HEK293 (cell line): ENCODE results near the gene CEP68.
"Not testable (repeated sequence)": the region's sequence is repeated elsewhere in the genome, so short reads cannot be mapped to it uniquely, and the experiment has no call there.

ENCODE experiments used
- CTCF ChIA-PET: fragments of 350-600 bp; formaldehyde crosslinking; extraction: SDS; loops from one replicate; lab custom pipeline; 2021; ENCODE audit warnings: antibody characterized with exemption; lab: Yijun Ruan, JAX
- POLR2A ChIA-PET: fragments of 300-600 bp; formaldehyde crosslinking; extraction: SDS; loops from one replicate; lab custom pipeline; 2020; ENCODE audit warnings: antibody characterized with exemption, inconsistent platforms; lab: Yijun Ruan, JAX
- H3K27ac ChIP-seq: fragments of 200-500 bp; sonication (Bioruptor generic); 2 replicates; pipeline ENCODE4 v1.5.1; 2014; ENCODE audit warnings: low read depth, low read length, control low read depth, inconsistent platforms; ENCODE audit errors: extremely low read depth
- H3K36me3 ChIP-seq, 2 experiments: fragments of 200-500 bp in 1 of 2; sonication (Bioruptor generic) in 1 of 2; 1 replicate in 1 of 2; 2 replicates in 1 of 2; pipeline ENCODE4 v1.5.1; 2014 to 2017; ENCODE audit warnings: inconsistent platforms in 2 of 2, low read length in 2 of 2; ENCODE audit not compliant: control insufficient read depth in 2 of 2, insufficient read depth in 1 of 2
- H3K4me1 ChIP-seq: fragments of 200-500 bp; sonication (Bioruptor generic); 2 replicates; pipeline ENCODE4 v1.5.1; 2014; ENCODE audit warnings: mild to moderate bottlenecking, low read length, inconsistent platforms; ENCODE audit not compliant: control insufficient read depth, insufficient read depth
- H3K4me3 ChIP-seq: 2 replicates; pipeline ENCODE4 v1.5.1; 2011; ENCODE audit warnings: low read depth, mild to moderate bottlenecking, control low read depth, low read length, moderate library complexity
- H3K9me3 ChIP-seq: fragments of 200-500 bp; sonication (Bioruptor generic); 2 replicates; pipeline ENCODE4 v1.5.1; 2014; ENCODE audit warnings: low read depth, low read length, inconsistent platforms; ENCODE audit not compliant: control insufficient read depth, insufficient read depth
- BCL11A ChIP-seq: fragments of 450-650 bp; formaldehyde crosslinking; IDR thresholded peaks from 2 replicates; pipeline ENCODE4 v1.5.1; 2016; ENCODE audit warnings: low read depth, missing biosample characterization, missing genetic modification characterization
- GLI4 ChIP-seq: fragments of 450-650 bp; formaldehyde crosslinking; IDR thresholded peaks from 2 replicates; pipeline ENCODE4 v1.5.1; 2016; ENCODE audit warnings: missing biosample characterization, missing genetic modification characterization
- IKZF3 ChIP-seq: fragments of 450-650 bp; IDR thresholded peaks from 2 replicates; pipeline ENCODE4 v1.5.0; 2018; ENCODE audit warnings: missing biosample characterization, mild to moderate bottlenecking, missing genetic modification characterization, moderate library complexity
- SCRT1 ChIP-seq: fragments of 450-650 bp; formaldehyde crosslinking; IDR thresholded peaks from 2 replicates; pipeline ENCODE4 v1.5.1; 2016; ENCODE audit warnings: missing biosample characterization, missing genetic modification characterization, borderline replicate concordance
- YY2 ChIP-seq: fragments of 450-650 bp; formaldehyde crosslinking; IDR thresholded peaks from 2 replicates; pipeline ENCODE4 v1.5.1; 2016; ENCODE audit warnings: missing biosample characterization, missing genetic modification characterization
- ZBTB21 ChIP-seq: fragments of 450-650 bp; formaldehyde crosslinking; IDR thresholded peaks from 2 replicates; pipeline ENCODE4 v1.5.1; 2017; ENCODE audit warnings: missing biosample characterization, missing genetic modification characterization
- ZBTB49 ChIP-seq: fragments of 450-650 bp; formaldehyde crosslinking; IDR thresholded peaks from 2 replicates; pipeline ENCODE4 v1.5.1; 2016; ENCODE audit warnings: missing biosample characterization, missing genetic modification characterization, low read depth
- ZIC2 ChIP-seq: fragments of 450-650 bp; formaldehyde crosslinking; IDR thresholded peaks from 2 replicates; pipeline ENCODE4 v1.5.1; 2016; ENCODE audit warnings: missing biosample characterization, missing genetic modification characterization
- ZNF121 ChIP-seq: fragments of 450-650 bp; formaldehyde crosslinking; IDR thresholded peaks from 2 replicates; pipeline ENCODE4 v1.5.1; 2016; ENCODE audit warnings: missing biosample characterization, missing genetic modification characterization
- ZNF184 ChIP-seq: fragments of 450-650 bp; IDR thresholded peaks from 2 replicates; pipeline ENCODE4 v1.5.1; 2018; ENCODE audit warnings: missing biosample characterization, mild to moderate bottlenecking, missing genetic modification characterization
- ZNF214 ChIP-seq: fragments of 450-650 bp; formaldehyde crosslinking; IDR thresholded peaks from 2 replicates; pipeline ENCODE4 v1.5.1; 2017; ENCODE audit warnings: missing biosample characterization, mild to moderate bottlenecking, missing genetic modification characterization, borderline replicate concordance
- ZNF341 ChIP-seq: fragments of 450-650 bp; formaldehyde crosslinking; IDR thresholded peaks from 2 replicates; pipeline ENCODE4; 2016; ENCODE audit warnings: low read depth, missing biosample characterization, missing genetic modification characterization
- ZNF391 ChIP-seq: fragments of 450-650 bp; formaldehyde crosslinking; IDR thresholded peaks from 2 replicates; pipeline ENCODE4 v1.5.1; 2016; ENCODE audit warnings: low read depth, missing biosample characterization, missing genetic modification characterization, borderline replicate concordance
- ZNF521 ChIP-seq: fragments of 450-650 bp; formaldehyde crosslinking; IDR thresholded peaks from 2 replicates; pipeline ENCODE4 v1.5.1; 2017; ENCODE audit warnings: missing biosample characterization, mild to moderate bottlenecking, missing genetic modification characterization
- ZNF580 ChIP-seq: fragments of 450-650 bp; formaldehyde crosslinking; IDR thresholded peaks from 2 replicates; pipeline ENCODE4 v1.5.1; 2016; ENCODE audit warnings: missing biosample characterization, missing genetic modification characterization
- ZNF792 ChIP-seq: fragments of 450-650 bp; formaldehyde crosslinking; IDR thresholded peaks from 2 replicates; pipeline ENCODE4 v1.5.1; 2016; ENCODE audit warnings: missing biosample characterization, missing genetic modification characterization
- ZSCAN18 ChIP-seq: fragments of 450-650 bp; formaldehyde crosslinking; IDR thresholded peaks from 2 replicates; pipeline ENCODE4 v1.5.1; 2016; ENCODE audit warnings: missing biosample characterization, missing genetic modification characterization
- TF ChIP-seq, protein P1 (sequence below): fragments of 450-650 bp; formaldehyde crosslinking; IDR thresholded peaks from 2 replicates; pipeline ENCODE4 v1.5.1; 2016; ENCODE audit warnings: missing biosample characterization, missing genetic modification characterization
- TF ChIP-seq, protein P2 (sequence below): fragments of 450-650 bp; IDR thresholded peaks from 2 replicates; pipeline ENCODE4 v1.5.1; 2018; ENCODE audit warnings: missing biosample characterization, missing genetic modification characterization

Gene CEP68

DNA sequence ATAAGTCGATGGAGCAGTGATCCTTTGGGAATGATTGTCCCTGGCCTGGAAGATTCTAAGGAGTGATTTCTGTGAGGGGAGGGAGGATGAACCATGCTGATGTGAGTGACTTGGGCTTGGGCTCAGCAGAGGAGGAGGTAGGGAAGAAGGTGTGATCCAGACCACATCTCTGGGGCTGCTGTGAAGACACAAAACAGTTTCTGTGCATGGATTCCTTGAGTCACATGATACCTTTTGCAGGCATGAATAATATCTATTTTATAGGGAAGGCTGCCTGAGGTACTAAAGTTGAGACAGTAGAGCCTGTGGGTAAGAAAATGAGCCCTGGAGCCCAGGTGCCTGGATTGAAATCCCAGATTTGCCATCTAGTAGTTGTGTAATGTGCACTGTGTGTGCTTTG lies 37.2 kb upstream of the CEP68 start (continued):
- TF ChIP-seq ZNF391 (tag by site-specific recombination), result no peak
- no peak for TF ChIP-seq ZNF521 (tag by site-specific recombination)
- TF ChIP-seq ZSCAN18 (tag by site-specific recombination), result no peak
- no peak for TF ChIP-seq ZNF792
- TF ChIP-seq IKZF3, result no peak
- TF ChIP-seq ZBTB21, result no peak

DNA sequence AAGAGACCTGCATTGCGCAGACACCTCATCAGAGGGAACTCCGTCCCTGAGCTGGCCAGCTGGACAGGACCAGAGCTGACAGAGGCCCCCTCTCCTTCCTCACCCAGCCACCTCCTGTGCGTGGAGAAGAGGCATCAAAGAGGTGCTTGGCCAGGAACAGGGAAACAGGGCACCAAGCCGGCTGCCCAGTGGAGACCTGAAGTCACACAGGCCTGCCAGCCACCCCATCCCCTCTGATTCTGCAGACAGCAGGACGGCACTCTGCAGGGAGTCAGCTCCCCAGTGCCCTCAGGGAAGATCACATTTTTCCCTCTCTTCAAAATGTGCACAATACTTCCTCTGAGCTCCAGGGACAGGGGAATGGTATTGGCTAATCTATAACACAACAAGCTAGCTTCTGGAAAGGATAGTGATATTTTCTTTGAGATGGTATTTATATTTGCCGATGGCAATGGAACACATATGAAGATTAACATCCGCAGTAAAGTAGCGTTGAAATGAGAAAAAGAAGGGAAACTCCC lies 36.5 kb upstream of the CEP68 start:
- peaks cover 3 to 57% of the 10 kb centered on the region in 2 experiments; a peak in 1 of 3 replicates for H3K36me3 ChIP-seq
- TF ChIP-seq ZNF341 (tag by site-specific recombination) (no peak), IKZF3 (no peak), ZNF391 (tag by site-specific recombination) (no peak), SCRT1 (tag by site-specific recombination) (no peak), ZBTB49 (tag by site-specific recombination) (no peak), ZIC2 (peak; percentile 51)
- H3K4me1 ChIP-seq, result 0 out of 2 replicates have a peak, but pooled peaks cover 2% of the 10 kb centered on the region
- H3K9me3 ChIP-seq, result no peaks in the 10 kb centered on the region
- ChIA-PET CTCF (no interaction called here), POLR2A (interaction anchor here (1.1 kb wide), 1 partner anchor 31 kb away, joined by 3 read pairs; the partner anchor contains the start of gene SLC1A4)
- H3K27ac ChIP-seq, result no peak overlapping the region
- H3K4me3 ChIP-seq, result no peak overlapping the region

DNA sequence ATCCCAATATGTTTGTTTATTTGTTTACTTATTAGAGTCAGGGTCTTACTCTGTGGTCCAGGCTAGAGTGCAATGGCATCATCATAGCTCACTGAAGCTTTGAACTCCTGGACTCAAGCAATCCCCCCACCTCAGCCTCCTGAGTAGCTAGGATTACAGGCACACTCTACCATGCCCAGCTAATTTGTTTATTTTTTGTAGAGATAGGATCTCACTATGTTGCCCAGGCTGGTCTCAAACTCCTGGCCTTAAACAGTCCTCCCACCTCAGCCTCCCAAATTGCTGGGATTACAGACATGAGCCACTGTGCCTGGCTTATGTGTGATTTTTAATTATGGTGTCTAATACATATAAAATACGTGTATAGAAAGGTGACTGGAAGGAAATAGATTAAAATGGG lies 36.0 kb upstream of the CEP68 start:
- POLR2A ChIA-PET, result interaction anchor here (1.1 kb wide), 1 partner anchor 31 kb away, joined by 3 read pairs; the partner anchor contains the start of gene SLC1A4
- H3K27ac ChIP-seq, CTCF ChIA-PET, H3K9me3 ChIP-seq, H3K4me1 ChIP-seq, H3K4me3 ChIP-seq: not testable (repeated sequence)
- H3K36me3 ChIP-seq, result peaks cover 3 to 54% of the 10 kb centered on the region in 2 experiments; a peak in 1 of 3 replicates
- TF ChIP-seq ZNF121 (tag by site-specific recombination), result peak; percentile 82
- TF ChIP-seq, all 188 proteins: peak for 1; not testable (repeated sequence) for 187

DNA sequence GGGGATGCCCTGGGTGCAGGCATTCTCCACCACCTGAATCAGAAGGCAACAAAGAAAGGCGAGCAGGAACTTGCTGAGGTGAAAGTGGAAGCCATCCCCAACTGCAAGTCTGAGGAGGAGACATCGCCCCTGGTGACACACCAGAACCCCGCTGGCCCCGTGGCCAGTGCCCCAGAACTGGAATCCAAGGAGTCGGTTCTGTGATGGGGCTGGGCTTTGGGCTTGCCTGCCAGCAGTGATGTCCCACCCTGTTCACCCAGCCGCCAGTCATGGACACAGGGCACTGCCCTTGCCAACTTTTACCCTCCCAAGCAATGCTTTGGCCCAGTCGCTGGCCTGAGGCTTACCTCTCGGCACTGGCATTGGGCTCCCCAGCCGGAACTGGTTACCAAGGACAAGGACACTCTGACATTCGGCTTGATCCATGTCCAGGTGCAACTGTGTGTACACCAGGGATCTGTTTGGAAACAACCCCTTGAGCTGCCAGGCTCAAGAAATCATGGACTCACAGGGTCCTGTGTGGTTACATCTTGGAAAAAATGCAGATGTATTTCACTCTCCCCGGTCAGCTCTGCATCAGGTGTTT lies 35.2 kb upstream of the CEP68 start:
- POLR2A ChIA-PET, result interaction anchor here (1.0 kb wide), 1 partner anchor 32 kb away, joined by 3 read pairs; no protein-coding TSS in a partner anchor
- no peak overlapping the region for H3K4me3 ChIP-seq
- 0 out of 2 replicates have a peak, but pooled peaks cover 2% of the 10 kb centered on the region for H3K4me1 ChIP-seq
- no peaks in the 10 kb centered on the region for H3K9me3 ChIP-seq
- CTCF ChIA-PET, result interaction anchor here (0.9 kb wide), 1 partner anchor 106 kb away, joined by 3 read pairs; no protein-coding TSS in a partner anchor
- no peak overlapping the region for H3K27ac ChIP-seq
- H3K36me3 ChIP-seq, result peaks cover 3 to 52% of the 10 kb centered on the region in 2 experiments; a peak in 1 of 3 replicates
- TF ChIP-seq ZSCAN18 (tag by site-specific recombination), result no peak
- no peak for TF ChIP-seq ZNF580 (tag by site-specific recombination)
- no peak for TF ChIP-seq GLI4 (tag by site-specific recombination)
- TF ChIP-seq, protein P1, sequence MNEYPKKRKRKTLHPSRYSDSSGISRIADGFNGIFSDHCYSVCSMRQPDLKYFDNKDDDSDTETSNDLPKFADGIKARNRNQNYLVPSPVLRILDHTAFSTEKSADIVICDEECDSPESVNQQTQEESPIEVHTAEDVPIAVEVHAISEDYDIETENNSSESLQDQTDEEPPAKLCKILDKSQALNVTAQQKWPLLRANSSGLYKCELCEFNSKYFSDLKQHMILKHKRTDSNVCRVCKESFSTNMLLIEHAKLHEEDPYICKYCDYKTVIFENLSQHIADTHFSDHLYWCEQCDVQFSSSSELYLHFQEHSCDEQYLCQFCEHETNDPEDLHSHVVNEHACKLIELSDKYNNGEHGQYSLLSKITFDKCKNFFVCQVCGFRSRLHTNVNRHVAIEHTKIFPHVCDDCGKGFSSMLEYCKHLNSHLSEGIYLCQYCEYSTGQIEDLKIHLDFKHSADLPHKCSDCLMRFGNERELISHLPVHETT (tag by site-specific recombination), result no peak
- TF ChIP-seq ZBTB21, result no peak
- TF ChIP-seq YY2 (tag by site-specific recombination), result no peak
- TF ChIP-seq ZIC2, result no peak
- TF ChIP-seq, protein P2, sequence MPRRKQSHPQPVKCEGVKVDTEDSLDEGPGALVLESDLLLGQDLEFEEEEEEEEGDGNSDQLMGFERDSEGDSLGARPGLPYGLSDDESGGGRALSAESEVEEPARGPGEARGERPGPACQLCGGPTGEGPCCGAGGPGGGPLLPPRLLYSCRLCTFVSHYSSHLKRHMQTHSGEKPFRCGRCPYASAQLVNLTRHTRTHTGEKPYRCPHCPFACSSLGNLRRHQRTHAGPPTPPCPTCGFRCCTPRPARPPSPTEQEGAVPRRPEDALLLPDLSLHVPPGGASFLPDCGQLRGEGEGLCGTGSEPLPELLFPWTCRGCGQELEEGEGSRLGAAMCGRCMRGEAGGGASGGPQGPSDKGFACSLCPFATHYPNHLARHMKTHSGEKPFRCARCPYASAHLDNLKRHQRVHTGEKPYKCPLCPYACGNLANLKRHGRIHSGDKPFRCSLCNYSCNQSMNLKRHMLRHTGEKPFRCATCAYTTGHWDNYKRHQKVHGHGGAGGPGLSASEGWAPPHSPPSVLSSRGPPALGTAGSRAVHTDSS, result no peak
- TF ChIP-seq ZNF214 (tag by site-specific recombination), result no peak
- no peak for TF ChIP-seq ZNF184
- no peak for TF ChIP-seq BCL11A (tag by site-specific recombination)
